Stimulated activated CD4-positive, alpha-beta T cell treated with anti-CD3 and anti-CD28 coated beads, Interleukin-4, amount 100 ng/mL, for 4 hours (primary cell): ENCODE results near the gene GRM4.

Experiments used
- DNase-seq, 2 experiments: peaks; one replicate each; pipeline ENCODE4 v3.0.0-alpha.2; 2020

The GRM4 gene

GRCh38 chr6:34106421-34106820, 39.5 kb downstream of the GRM4 start:
- DNase-seq: no peak

DNA sequence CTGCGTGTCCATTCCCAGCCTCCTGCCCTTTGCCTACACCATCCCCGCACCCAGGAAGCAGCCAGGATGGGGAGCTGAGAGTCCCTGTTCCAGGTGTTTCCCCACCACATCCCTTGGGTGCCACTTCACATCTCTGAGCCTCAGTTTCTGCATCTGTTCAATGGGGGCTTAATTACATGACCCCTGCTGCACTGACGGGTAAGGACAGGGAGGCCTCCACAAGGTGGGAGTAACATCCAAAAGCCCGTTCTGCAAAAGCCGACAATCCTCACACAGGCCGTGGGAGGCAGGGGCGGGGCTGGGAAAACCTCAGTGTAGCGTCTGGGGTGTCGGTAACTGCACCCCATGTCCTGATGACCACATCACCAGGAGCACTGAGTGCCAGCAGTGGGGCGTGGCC, 41.3 kb downstream of the GRM4 start:
- no peak for DNase-seq

DNA sequence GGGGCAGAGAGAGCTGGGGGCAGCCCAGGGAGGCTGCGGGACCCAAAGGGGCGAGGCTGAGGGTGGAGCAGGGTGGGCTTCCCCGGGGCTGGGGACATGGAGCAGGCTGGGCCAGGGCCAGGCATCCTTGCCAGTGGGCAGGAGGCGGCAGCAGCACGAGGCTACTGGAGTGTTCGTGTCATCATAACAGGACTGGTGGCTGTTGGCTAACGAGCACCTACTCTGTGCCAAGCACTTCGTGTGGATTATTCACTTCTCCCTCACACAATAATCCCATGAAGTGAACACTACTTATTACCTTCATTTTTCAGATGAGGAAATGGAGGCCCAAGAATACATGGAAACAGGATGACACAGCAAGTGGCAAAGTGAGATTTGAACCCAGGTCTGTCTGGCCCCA, 41.7 kb downstream of the GRM4 start:
- no peak for DNase-seq

- no peak for DNase-seq
Observed at GRCh38 chr6:34103321-34103720, 42.6 kb downstream of the GRM4 start.

GRCh38 chr6:34102696-34103095, 43.2 kb downstream of the GRM4 start:
- DNase-seq: no peak

DNA sequence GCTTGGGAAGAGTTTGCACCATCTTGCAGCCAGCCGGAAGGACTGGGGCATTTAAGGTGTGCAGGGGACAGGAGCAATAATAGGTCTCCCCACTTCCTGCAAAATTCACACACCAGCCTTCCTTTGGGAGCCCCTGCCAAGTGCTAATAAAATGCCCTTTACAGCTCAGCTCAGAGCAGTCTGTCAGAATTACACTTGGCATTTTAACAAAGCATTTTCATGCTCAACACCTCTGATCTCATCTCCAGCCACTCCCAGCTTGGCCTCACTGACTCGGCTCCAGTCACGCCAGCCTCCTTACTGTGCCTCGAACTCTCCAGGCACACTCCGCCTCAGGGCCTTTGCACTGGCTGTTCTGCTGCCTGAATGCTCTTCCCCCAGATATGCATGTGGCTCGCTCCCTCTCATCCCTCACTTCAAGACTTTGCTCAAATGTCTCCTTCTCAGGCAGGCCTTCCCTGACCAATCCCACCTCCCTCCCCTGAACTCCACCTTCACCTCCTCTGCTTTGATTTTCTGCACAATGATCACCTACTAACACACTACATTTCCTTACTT, 43.7 kb downstream of the GRM4 start:
- DNase-seq: no peak

GRCh38 chr6:34100788-34101187, 45.1 kb downstream of the GRM4 start:
- no peak for DNase-seq

DNA sequence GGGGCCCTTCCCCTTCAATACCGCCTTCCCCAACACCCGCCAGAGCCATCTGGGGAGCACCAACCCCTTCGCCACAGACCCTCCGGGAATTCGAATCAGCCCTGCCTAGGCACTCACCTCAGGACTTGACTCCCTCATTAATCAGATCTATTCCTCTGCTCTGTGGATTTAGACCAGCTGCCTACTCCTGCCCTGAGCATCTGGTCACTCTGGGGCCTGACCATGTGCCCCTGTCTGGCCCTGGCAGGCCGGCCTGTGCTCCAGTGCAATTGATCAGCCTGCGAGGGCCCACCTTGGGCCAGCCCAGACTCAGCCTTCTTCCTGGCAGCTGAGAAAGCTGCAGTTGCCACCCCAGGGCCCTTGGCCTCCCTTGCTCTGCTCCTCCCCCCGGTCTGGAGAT, 46.0 kb downstream of the GRM4 start:
- DNase-seq: no peak

DNA sequence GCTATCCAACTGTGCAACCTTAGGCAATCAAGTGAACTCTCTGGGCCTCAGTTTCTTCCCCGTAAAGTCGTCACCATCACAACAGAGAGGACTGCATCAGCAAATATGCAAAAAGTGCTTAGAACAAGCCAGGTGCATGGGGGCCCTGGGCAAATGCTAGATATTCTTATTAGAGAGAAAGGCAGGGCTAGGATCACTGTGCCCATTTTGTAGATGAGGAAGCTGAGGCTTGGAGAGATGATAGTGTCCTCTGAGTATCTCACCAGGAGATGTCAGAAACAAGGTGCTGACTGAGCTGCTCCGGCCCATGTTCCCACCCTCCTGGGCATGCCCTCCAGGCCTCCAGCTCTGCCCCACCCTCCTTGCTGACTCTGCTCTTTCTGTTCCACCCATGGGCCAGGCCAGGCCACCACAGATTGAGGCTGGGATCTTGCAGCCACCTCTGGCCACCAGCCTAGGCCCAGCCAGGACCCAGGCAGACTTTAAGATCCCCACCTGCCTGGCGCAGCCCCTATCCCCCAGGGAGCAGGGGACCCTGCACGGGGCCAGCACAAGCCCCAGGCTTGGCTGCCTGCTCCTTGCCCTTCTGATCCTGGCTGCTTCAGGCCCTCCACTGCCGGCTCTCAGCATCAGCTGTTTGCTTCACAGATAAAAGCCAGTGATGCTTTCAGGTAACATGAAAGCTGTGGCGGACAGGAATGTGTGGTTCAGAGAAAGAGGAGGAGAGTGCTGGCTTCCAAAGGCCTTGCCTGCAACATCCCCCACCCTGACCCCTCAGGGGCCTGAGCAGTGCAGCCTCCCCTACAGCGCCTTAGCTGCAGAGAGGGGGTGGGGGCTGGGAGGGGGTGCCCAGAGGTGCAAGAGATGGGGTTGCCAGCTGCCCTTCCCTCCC, 47.6 kb downstream of the GRM4 start:
- no peak for DNase-seq

- no peak for DNase-seq
Observed at GRCh38 chr6:34096814-34097213, 49.1 kb downstream of the GRM4 start.

GRCh38 chr6:34096193-34096592, 49.7 kb downstream of the GRM4 start:
- DNase-seq: no peak

DNA sequence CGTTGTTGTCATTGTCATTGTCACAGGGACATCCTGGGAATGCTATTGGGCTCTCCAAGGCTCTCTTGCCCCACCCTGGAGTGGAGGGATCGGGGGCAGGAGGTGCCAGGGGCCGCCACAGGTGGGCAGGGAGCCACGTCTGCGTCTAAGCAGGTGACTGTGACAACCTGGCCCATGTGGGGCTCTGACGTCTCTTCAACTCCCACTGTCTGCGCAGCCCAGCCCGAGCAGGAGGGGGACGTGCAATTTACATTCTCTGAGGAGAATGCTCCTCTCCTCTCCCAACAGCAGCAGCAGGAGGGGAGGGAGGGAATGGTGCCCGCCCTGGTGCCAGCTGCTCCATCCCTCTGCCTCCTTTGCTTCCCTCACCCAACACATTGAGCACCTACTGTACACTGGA, 50.1 kb downstream of the GRM4 start:
- DNase-seq: no peak

GRCh38 chr6:34095136-34095505, 50.8 kb downstream of the GRM4 start:
- DNase-seq: no peak

- DNase-seq: no peak
Observed at GRCh38 chr6:34094474-34095135, 51.3 kb downstream of the GRM4 start.

DNA sequence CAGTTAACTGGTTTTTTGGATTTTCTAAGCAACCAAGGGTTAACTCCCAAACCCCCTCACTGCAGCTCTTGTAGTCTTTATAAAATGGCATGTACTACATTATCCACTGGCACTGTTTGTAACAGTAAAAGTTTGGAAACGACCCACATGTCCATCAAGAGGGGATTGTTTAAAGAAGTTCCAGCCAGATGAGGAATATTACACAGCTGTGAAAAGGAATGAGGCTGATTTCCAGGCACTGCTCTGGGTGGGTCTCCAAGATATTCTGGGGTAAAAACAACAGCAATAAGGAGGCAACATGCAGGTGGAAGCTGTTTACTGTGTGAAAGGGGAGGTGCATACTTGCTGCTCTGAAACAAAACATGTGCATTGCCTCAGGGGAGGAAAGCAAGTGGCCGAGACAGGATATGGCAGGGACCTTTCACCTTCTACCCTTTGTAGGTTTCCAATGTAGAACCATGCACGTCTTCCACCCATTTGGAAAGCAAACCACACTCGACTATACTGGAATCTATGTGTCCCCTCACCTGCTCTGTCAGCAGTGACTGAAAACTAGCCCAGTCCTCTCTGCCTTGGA, 51.9 kb downstream of the GRM4 start:
- no peak for DNase-seq

DNA sequence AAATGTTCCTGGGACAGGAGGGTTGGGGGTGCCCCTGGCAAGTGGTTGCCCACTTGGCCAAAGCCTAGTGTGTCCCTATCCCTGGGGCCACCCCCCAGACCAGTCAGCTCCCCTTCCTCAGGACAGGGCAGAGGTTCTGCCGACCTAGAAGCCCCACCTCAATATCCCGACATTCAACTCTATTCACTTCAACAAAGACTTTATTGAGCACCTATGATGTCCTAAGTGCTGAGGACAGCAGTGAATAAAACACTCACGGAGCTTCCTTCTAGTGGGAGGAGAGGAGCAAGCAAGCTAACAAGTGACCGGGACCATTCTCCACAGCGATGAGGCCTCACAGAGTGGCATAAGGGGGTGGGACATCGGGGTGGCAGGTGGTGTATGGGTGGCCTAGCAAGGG, 52.7 kb downstream of the GRM4 start:
- no peak for DNase-seq

DNA sequence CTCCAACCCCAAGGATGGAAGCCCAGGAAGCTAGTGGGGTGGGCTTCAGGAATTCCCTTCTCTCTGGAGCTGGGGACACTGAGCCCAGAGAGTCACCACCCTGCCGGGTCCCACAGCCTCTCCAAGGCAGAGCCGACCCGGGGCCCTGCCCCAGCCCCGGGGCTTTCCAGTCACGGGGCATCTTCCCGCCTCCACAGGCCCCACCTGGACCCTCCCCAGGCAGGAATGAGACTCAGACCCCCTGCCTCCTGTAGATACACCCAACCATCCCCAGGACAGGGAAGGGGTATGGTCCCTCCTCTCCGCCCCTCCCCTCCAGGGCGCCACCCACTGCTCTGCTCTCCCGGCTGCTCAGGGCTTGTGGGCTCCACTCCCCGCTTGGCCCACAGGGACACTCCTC, 53.3 kb downstream of the GRM4 start:
- DNase-seq: no peak

DNA sequence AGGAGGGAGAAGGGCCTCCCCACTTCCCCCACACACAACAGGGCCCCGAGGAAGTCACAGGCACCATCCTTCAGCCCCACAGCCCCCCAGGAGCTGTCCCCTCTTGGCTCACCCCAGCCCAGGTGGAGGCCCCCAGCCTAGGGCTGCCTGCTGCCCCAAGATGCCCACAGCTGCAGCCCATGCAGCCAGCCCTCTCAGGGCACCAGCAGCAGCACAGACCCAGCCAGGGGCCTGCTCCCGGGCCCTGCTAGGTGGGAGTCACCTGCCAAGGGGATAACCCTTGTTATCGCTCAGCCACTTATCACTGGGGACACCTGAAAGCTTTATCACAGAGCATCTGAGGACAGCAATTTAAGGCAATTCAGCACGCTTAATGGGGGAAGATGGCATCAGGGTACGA, 55.0 kb downstream of the GRM4 start:
- DNase-seq: no peak

DNA sequence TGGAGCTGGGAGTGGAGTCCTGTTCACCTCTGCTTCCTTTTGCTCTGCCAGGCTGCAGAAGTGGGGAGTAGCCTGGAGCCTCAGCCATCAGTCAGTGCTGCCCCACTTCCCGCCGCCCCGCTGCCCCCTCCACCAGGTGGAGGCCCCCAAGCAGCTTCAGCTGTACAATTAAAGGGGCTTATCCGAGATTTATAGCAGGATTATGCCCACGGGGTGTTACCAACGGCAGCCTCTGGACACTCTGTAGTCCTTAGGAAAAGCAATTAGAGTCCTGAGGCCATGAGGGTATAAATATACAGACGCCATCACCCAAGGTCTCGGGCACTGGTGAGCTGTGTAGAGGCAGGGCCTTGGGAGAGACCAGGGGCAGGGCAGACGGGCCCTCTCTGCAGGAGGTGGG, 55.4 kb downstream of the GRM4 start:
- no peak for DNase-seq

GRCh38 chr6:34086558-34086957, 59.3 kb downstream of the GRM4 start:
- no peak for DNase-seq

GRCh38 chr6:34085453-34086170, 60.3 kb downstream of the GRM4 start:
- DNase-seq: no peak

GRCh38 chr6:34084591-34085290, 61.1 kb downstream of the GRM4 start:
- no peak for DNase-seq
